HepG2 (cell line): ENCODE results near the gene SCFD2. TPM values are rescaled to one million over a fixed set of nuclear protein-coding genes. Genes with fewer than 3 reads are reported as not detected.

Source experiments
- ATAC-seq: fragments of 200-7000 bp; cut with Tn5 transposase; 3 replicates; pipeline ENCODE4 v1.9.1; 2020; ENCODE audit warnings: mild to moderate bottlenecking, moderate library complexity
- BruUV-seq: library from RNA; stranded (reverse); fragments of 400-500 nt; replicated peaks from 2 replicates; lab custom pipeline; 2021; lab: Mats Ljungman, UMichigan
- CTCF ChIA-PET: fragments of 300-600 bp; formaldehyde crosslinking; extraction: SDS; loops from one replicate; lab custom pipeline; 2021; ENCODE audit warnings: low total read pairs, inconsistent platforms, low intra/inter-chr PET ratio; lab: Yijun Ruan, JAX
- POLR2A ChIA-PET: fragments of 350-600 bp; sonication (Branson Sonifier 250); formaldehyde crosslinking; loops from one replicate; lab custom pipeline; 2020; ENCODE audit warnings: antibody characterized with exemption, inconsistent platforms; lab: Yijun Ruan, JAX
- DNase-seq: peaks from one replicate; pipeline ENCODE4 v3.0.0-alpha.2; 2015; ENCODE audit warnings: low spot score
- FAIRE-seq: peaks from 3 replicates; lab custom pipeline; 2011; peaks lifted over from hg19 to GRCh38; lab: Jason Lieb, UNC
- H2AFZ ChIP-seq: one replicate; pipeline ENCODE4 v1.6.1; 2011; ENCODE audit warnings: low read length, inconsistent platforms
- H3K27ac ChIP-seq: fragments of 300-600 bp; 3 replicates; pipeline ENCODE4 v1.8.0; 2011; ENCODE audit warnings: mixed run types, mild to moderate bottlenecking, mixed read lengths, low read length, inconsistent platforms; ENCODE audit not compliant: insufficient read depth; ENCODE audit errors: extremely low read length
- H3K27me3 ChIP-seq, 2 experiments: fragments of 200-600 bp in 1 of 2; 2 replicates in 1 of 2; 3 replicates in 1 of 2; pipeline versions ENCODE4 v1.6.0 to v1.8.0; 2011; ENCODE audit warnings: low read length in 2 of 2, mild to moderate bottlenecking in 2 of 2, moderate library complexity in 2 of 2, inconsistent platforms in 1 of 2; ENCODE audit not compliant: insufficient read depth in 2 of 2, control insufficient read depth in 1 of 2
- H3K36me3 ChIP-seq, 2 experiments: fragments of 200-600 bp in 1 of 2; replicated peaks in 1 of 2; 2 replicates in 1 of 2; 3 replicates in 1 of 2; pipeline versions ENCODE4 v1.5.1 to v1.8.0; 2011; ENCODE audit warnings: low read length in 2 of 2, inconsistent platforms in 1 of 2; ENCODE audit not compliant: insufficient read depth in 2 of 2, control insufficient read depth in 1 of 2
- H3K4me1 ChIP-seq: 2 replicates; pipeline ENCODE4 v1.5.1; 2012; ENCODE audit warnings: low read length, inconsistent platforms; ENCODE audit not compliant: insufficient read depth
- H3K4me2 ChIP-seq: 2 replicates; pipeline ENCODE4 v1.6.0; 2011; ENCODE audit warnings: low read depth, low read length, inconsistent platforms
- H3K4me3 ChIP-seq, 3 experiments: fragments of 200-600 bp in 1 of 3; sonication (generic), shearing (Covaris generic) in 1 of 3; replicated peaks in 1 of 3; 2 replicates each; pipeline ENCODE4 v1.5.1; 2011 to 2016; ENCODE audit warnings: low read length in 3 of 3, inconsistent platforms in 2 of 3, low read depth in 2 of 3, mild to moderate bottlenecking in 2 of 3, control low read depth in 1 of 3, mixed read lengths in 1 of 3; ENCODE audit not compliant: insufficient read depth in 1 of 3
- H3K79me2 ChIP-seq: one replicate; pipeline ENCODE4 v1.6.1; 2011; ENCODE audit warnings: low read length, inconsistent platforms; ENCODE audit not compliant: insufficient read depth
- H3K9ac ChIP-seq: 2 replicates; pipeline ENCODE4 v1.6.0; 2011; ENCODE audit warnings: mild to moderate bottlenecking, low read depth, low read length, inconsistent platforms; ENCODE audit not compliant: insufficient read depth
- H3K9me3 ChIP-seq: 2 replicates; pipeline ENCODE4 v1.5.1; 2012; ENCODE audit warnings: mild to moderate bottlenecking, low read length
- H4K20me1 ChIP-seq: 2 replicates; pipeline ENCODE4 v1.6.0; 2011; ENCODE audit warnings: inconsistent platforms, mild to moderate bottlenecking, low read length, moderate library complexity; ENCODE audit not compliant: insufficient read depth
- AHR ChIP-seq: IDR thresholded peaks from 2 replicates; pipeline ENCODE4 v1.6.1; 2018; ENCODE audit warnings: missing genetic modification reagents, missing compliant biosample characterization
- BORCS8-MEF2B ChIP-seq: sonication (generic); formaldehyde crosslinking; IDR thresholded peaks from 2 replicates; pipeline ENCODE4 v1.8.0; 2022; ENCODE audit warnings: mild to moderate bottlenecking, missing genetic modification reagents
- DNMT1 ChIP-seq: sonication (generic); formaldehyde crosslinking; IDR thresholded peaks from 2 replicates; pipeline ENCODE4 v1.5.1; 2020; ENCODE audit warnings: mild to moderate bottlenecking, missing genetic modification reagents
- EZH2 ChIP-seq: conservative IDR thresholded peaks from 2 replicates; pipeline ENCODE4 v1.6.1; 2012; ENCODE audit warnings: mild to moderate bottlenecking, low read depth, low read length, moderate library complexity
- FOSL1 ChIP-seq: sonication (generic); formaldehyde crosslinking; IDR thresholded peaks from 2 replicates; pipeline ENCODE4 v1.9.0; 2021; ENCODE audit warnings: missing genetic modification reagents, borderline replicate concordance
- KLF9 ChIP-seq: IDR thresholded peaks from 2 replicates; pipeline ENCODE4 v1.6.1; 2016; ENCODE audit warnings: low read depth
- MXD3 ChIP-seq: IDR thresholded peaks from 2 replicates; pipeline ENCODE4 v1.6.1; 2016; ENCODE audit warnings: mild to moderate bottlenecking, missing biosample characterization, missing genetic modification reagents
- SALL2 ChIP-seq: sonication (generic); formaldehyde crosslinking; IDR thresholded peaks from 2 replicates; pipeline ENCODE4 v1.8.1; 2023; ENCODE audit warnings: mild to moderate bottlenecking, missing genetic modification reagents, inconsistent platforms
- TBL1XR1 ChIP-seq: fragments of 150-350 bp; IDR thresholded peaks from 2 replicates; pipeline ENCODE4 v1.6.1; 2014; ENCODE audit warnings: borderline replicate concordance, low read length; ENCODE audit not compliant: partially characterized antibody
- ZBTB33 ChIP-seq: sonication (generic); formaldehyde crosslinking; IDR thresholded peaks from 2 replicates; pipeline ENCODE4 v1.4.0; 2020; ENCODE audit warnings: missing genetic modification reagents
- ZNF256 ChIP-seq: sonication (generic); formaldehyde crosslinking; conservative IDR thresholded peaks from 2 replicates; pipeline ENCODE4 v1.4.0; 2020; ENCODE audit warnings: missing genetic modification reagents
- ZNF260 ChIP-seq: sonication (generic); formaldehyde crosslinking; IDR thresholded peaks from 2 replicates; pipeline ENCODE4 v1.4.0; 2020; ENCODE audit warnings: missing genetic modification reagents, low read depth, mild to moderate bottlenecking, borderline replicate concordance
- ZNF3 ChIP-seq: IDR thresholded peaks from 2 replicates; pipeline ENCODE4 v1.7.0; 2017; ENCODE audit warnings: inconsistent platforms
- ZNF776 ChIP-seq: sonication (generic); formaldehyde crosslinking; IDR thresholded peaks from 2 replicates; pipeline ENCODE4 v1.4.0; 2020; ENCODE audit warnings: mild to moderate bottlenecking, missing genetic modification reagents
- WGBS: methylation state at CpG from one replicate; pipeline ENCODE4 v1.1.6; 2017; ENCODE audit warnings: low lambda C conversion rate; 5-methylcytosine and 5-hydroxymethylcytosine counted together
- in situ Hi-C: cut with HindIII; loops from 2 replicates; pipeline ENCODE4 v1.10.0; 2017; ENCODE audit warnings: low pct_unique_long_range_greater_than_20kb; ENCODE audit not compliant: extremely low pct_ligation_motif_present
- intact Hi-C: fragments of 100-400 bp; cut with micrococcal nuclease; formaldehyde crosslinking; loops from one replicate; pipeline ENCODE4 v1.10.0; 2022; ENCODE audit not compliant: unreplicated experiment
- polyA plus RNA-seq, 8 experiments: library from polyadenylated mRNA; depleted of rRNA in 3 of 8; stranded (reverse) in 7 of 8; unstranded in 1 of 8; fragments of >200 nt; fragmentation: Illumina TruSeq in 4 of 8; extraction: Trizol in 4 of 8; gene quantifications; 2 replicates each; pipeline versions ENCODE4 v1.2.1 to v1.2.3, GENCODE V29; 2011 to 2016; ENCODE audit warnings: low read depth in 4 of 8, missing spikeins in 1 of 8, mixed read lengths in 1 of 8; ENCODE audit not compliant: insufficient read depth in 1 of 8
- total RNA-seq, 5 experiments: library from RNA; depleted of rRNA; stranded (reverse); fragments of >200 nt; fragmentation: Illumina TruSeq; extraction: Trizol; gene quantifications; 2 replicates each; pipeline ENCODE4 v1.2.3, GENCODE V29; 2016; ENCODE audit warnings: low read depth in 1 of 5
- TF ChIP-seq, protein P1 (sequence below): sonication (generic); formaldehyde crosslinking; IDR thresholded peaks from 2 replicates; pipeline ENCODE4 v1.4.0; 2020; ENCODE audit warnings: missing genetic modification reagents

The SCFD2 gene
- total and polyA plus RNA-seq, 2 of the 13 experiments (the other 11 are each of a cell fraction or from before 2014, with no cell fraction given): 4.6 to 15.6 TPM

DNA sequence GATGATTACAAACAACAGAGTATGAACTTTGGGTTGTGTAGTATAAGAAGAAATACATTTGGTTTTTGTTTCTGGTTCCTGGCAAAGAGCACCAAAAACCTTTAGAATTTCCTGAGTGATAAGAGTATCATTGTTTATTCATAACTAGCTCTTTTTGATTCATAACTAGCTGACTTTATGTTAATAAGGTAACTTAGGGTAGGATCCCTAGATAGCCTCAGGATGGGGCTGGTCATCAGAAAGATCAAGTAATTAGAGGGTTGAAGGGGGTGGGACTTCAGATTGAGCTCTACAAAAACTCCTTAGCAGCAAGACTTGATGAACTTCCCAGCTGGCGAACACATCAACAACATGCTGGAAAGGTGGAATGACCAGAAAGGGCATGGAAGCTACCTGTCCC, 166.5 kb downstream of the SCFD2 start:
- WGBS: 90% methylated on average over 1 of the region's 1 CpG
- no peak for FAIRE-seq
- no peaks in the 10 kb centered on the region for H3K36me3 ChIP-seq
- no peaks in the 10 kb centered on the region; a peak in 1 of 5 replicates for H3K27me3 ChIP-seq
- in situ Hi-C loops: loop anchor here (5.0 to 25.0 kb wide), 3 partner anchors 182 to 1038 kb away; partner anchors contain the start of gene PDGFRA
- no peaks in the 10 kb centered on the region for H3K9me3 ChIP-seq
- ATAC-seq: no peak
- no peak for DNase-seq
- intact Hi-C loops: loop anchor here (5.0 to 10.0 kb wide), 5 partner anchors 503 to 1695 kb away; no protein-coding TSS in a partner anchor
- ChIA-PET CTCF (no interaction called here), POLR2A (no interaction called here)
- H2AFZ ChIP-seq: no peak overlapping the region
- no peak for TF ChIP-seq KLF9 (CRISPR knock-in tag)
- no peak for TF ChIP-seq FOSL1 (CRISPR knock-in tag)
- no peak for TF ChIP-seq ZNF260 (CRISPR knock-in tag)
- no peak for TF ChIP-seq ZBTB33 (CRISPR knock-in tag)
- no peak for TF ChIP-seq SALL2
- TF ChIP-seq, protein P1, sequence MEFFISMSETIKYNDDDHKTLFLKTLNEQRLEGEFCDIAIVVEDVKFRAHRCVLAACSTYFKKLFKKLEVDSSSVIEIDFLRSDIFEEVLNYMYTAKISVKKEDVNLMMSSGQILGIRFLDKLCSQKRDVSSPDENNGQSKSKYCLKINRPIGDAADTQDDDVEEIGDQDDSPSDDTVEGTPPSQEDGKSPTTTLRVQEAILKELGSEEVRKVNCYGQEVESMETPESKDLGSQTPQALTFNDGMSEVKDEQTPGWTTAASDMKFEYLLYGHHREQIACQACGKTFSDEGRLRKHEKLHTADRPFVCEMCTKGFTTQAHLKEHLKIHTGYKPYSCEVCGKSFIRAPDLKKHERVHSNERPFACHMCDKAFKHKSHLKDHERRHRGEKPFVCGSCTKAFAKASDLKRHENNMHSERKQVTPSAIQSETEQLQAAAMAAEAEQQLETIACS: no peak
- no peak for TF ChIP-seq BORCS8-MEF2B (CRISPR knock-in tag)
- TF ChIP-seq ZNF776 (CRISPR knock-in tag): no peak
- no peak for TF ChIP-seq DNMT1
- no peak for TF ChIP-seq EZH2
- no peak for TF ChIP-seq MXD3
- TF ChIP-seq AHR: no peak
- TF ChIP-seq ZNF256: no peak
- no peak for TF ChIP-seq TBL1XR1
- TF ChIP-seq ZNF3: no peak
- H3K4me1 ChIP-seq: no peaks in the 10 kb centered on the region
- H3K4me2 ChIP-seq: no peak overlapping the region
- H3K27ac ChIP-seq: no peak overlapping the region
- H3K79me2 ChIP-seq: no peaks in the 10 kb centered on the region
- no TSS peak for BruUV-seq
- H3K9ac ChIP-seq: no peak overlapping the region
- no peaks in the 10 kb centered on the region for H4K20me1 ChIP-seq
- no peak overlapping the region for H3K4me3 ChIP-seq
